Central memory CD8-positive, alpha-beta T cell (primary cell): ENCODE results near the gene ATP10B.
"Not testable (repeated sequence)": the region's sequence is repeated elsewhere in the genome, so short reads cannot be mapped to it uniquely, and the experiment has no call there.

Experiments used
- ATAC-seq: fragments of 150-1000 bp; cut with Tn5 transposase; replicated peaks from 2 replicates; pipeline ENCODE4 v1.10.0; 2022; ENCODE audit warnings: mild to moderate bottlenecking, moderate FRiP score, moderate number of reproducible peaks; ENCODE audit not compliant: poor library complexity, severe bottlenecking; ENCODE audit errors: extremely low read depth
- DNase-seq, 2 donors: peaks; one replicate each; pipeline ENCODE4 v3.0.0; 2021; ENCODE audit warnings: low spot score in 2 of 2
- H3K27ac Mint-ChIP-seq: one replicate; pipeline ENCODE4 v1.8.0; 2022; ENCODE audit warnings: low read depth, mild to moderate bottlenecking, moderate library complexity, mixed read lengths
- H3K27me3 Mint-ChIP-seq: one replicate; pipeline ENCODE4 v1.8.0; 2022; ENCODE audit warnings: mixed read lengths
- H3K36me3 Mint-ChIP-seq: one replicate; pipeline ENCODE4 v1.8.0; 2022; ENCODE audit warnings: mild to moderate bottlenecking, moderate library complexity, mixed read lengths; ENCODE audit not compliant: insufficient read depth
- H3K4me1 Mint-ChIP-seq: one replicate; pipeline ENCODE4 v1.8.0; 2022; ENCODE audit warnings: mixed read lengths
- H3K4me3 Mint-ChIP-seq: one replicate; pipeline ENCODE4 v1.8.0; 2022; ENCODE audit warnings: mild to moderate bottlenecking, moderate library complexity, mixed read lengths
- H3K9me3 Mint-ChIP-seq: one replicate; pipeline ENCODE4 v1.8.0; 2022; ENCODE audit warnings: mixed read lengths

ATP10B gene

GRCh38 chr5:160726721-160727120 is 125.3 kb downstream of the ATP10B start:
- DNase-seq (no peak), ATAC-seq (no peak)
- Mint-ChIP-seq H3K36me3 (no peaks in the 10 kb centered on the region), H3K4me1 (no peaks in the 10 kb centered on the region), H3K4me3 (no peak overlapping the region), H3K9me3 (no peaks in the 10 kb centered on the region), H3K27me3 (peaks cover 21% of the 10 kb centered on the region), H3K27ac (no peak overlapping the region)

GRCh38 chr5:160720822-160721221 is 131.2 kb downstream of the ATP10B start:
- H3K9me3 Mint-ChIP-seq = no peaks in the 10 kb centered on the region
- H3K4me3 Mint-ChIP-seq = no peak overlapping the region
- ATAC-seq (no peak), DNase-seq (no peak)
- H3K27ac Mint-ChIP-seq = no peak overlapping the region
- peaks cover 15% of the 10 kb centered on the region for H3K27me3 Mint-ChIP-seq
- no peaks in the 10 kb centered on the region for H3K4me1 Mint-ChIP-seq
- no peaks in the 10 kb centered on the region for H3K36me3 Mint-ChIP-seq

GRCh38 chr5:160715508-160715907 is 136.5 kb downstream of the ATP10B start:
- DNase-seq, H3K27ac Mint-ChIP-seq, H3K4me1 Mint-ChIP-seq, H3K4me3 Mint-ChIP-seq, H3K9me3 Mint-ChIP-seq, ATAC-seq, H3K36me3 Mint-ChIP-seq: not testable (repeated sequence)
- H3K27me3 Mint-ChIP-seq = peaks cover 15% of the 10 kb centered on the region

GRCh38 chr5:160703547-160704189 is 148.3 kb downstream of the ATP10B start:
- Mint-ChIP-seq H3K4me3 (no peak overlapping the region), H3K4me1 (no peaks in the 10 kb centered on the region), H3K27ac (no peak overlapping the region), H3K9me3 (no peaks in the 10 kb centered on the region), H3K27me3 (peaks cover 33% of the 10 kb centered on the region), H3K36me3 (no peaks in the 10 kb centered on the region)
- ATAC-seq (no peak), DNase-seq (no peak)

- H3K36me3 Mint-ChIP-seq = no peaks in the 10 kb centered on the region
- no peak overlapping the region for H3K27ac Mint-ChIP-seq
- H3K4me3 Mint-ChIP-seq = no peak overlapping the region
- peaks cover 26% of the 10 kb centered on the region for H3K27me3 Mint-ChIP-seq
- H3K4me1 Mint-ChIP-seq = no peaks in the 10 kb centered on the region
- ATAC-seq (no peak), DNase-seq (no peak)
- no peaks in the 10 kb centered on the region for H3K9me3 Mint-ChIP-seq
Measured at GRCh38 chr5:160702934-160703333, 149.1 kb downstream of the ATP10B start.

GRCh38 chr5:160702311-160702803 is 149.7 kb downstream of the ATP10B start:
- Mint-ChIP-seq H3K36me3 (no peaks in the 10 kb centered on the region), H3K9me3 (no peaks in the 10 kb centered on the region), H3K27ac (no peak overlapping the region), H3K27me3 (peaks cover 25% of the 10 kb centered on the region), H3K4me1 (no peaks in the 10 kb centered on the region), H3K4me3 (no peak overlapping the region)
- no peak for DNase-seq
- no peak for ATAC-seq

- DNase-seq = no peak
- Mint-ChIP-seq H3K27ac (no peak overlapping the region), H3K36me3 (no peaks in the 10 kb centered on the region), H3K27me3 (peaks cover 25% of the 10 kb centered on the region), H3K4me1 (no peaks in the 10 kb centered on the region), H3K9me3 (no peaks in the 10 kb centered on the region), H3K4me3 (no peak overlapping the region)
- ATAC-seq = no peak
Measured at GRCh38 chr5:160701403-160701802, 150.6 kb downstream of the ATP10B start.

GRCh38 chr5:160699301-160699700 is 152.7 kb downstream of the ATP10B start:
- Mint-ChIP-seq H3K9me3 (no peaks in the 10 kb centered on the region), H3K27me3 (peaks cover 14% of the 10 kb centered on the region), H3K4me1 (no peaks in the 10 kb centered on the region), H3K27ac (no peak overlapping the region), H3K36me3 (no peaks in the 10 kb centered on the region), H3K4me3 (no peak overlapping the region)
- DNase-seq (no peak), ATAC-seq (no peak)

- no peak overlapping the region for H3K27ac Mint-ChIP-seq
- H3K27me3 Mint-ChIP-seq = peaks cover 14% of the 10 kb centered on the region
- no peak for ATAC-seq
Measured at GRCh38 chr5:160697281-160697680, 154.7 kb downstream of the ATP10B start.

GRCh38 chr5:160694896-160695295 is 157.1 kb downstream of the ATP10B start:
- no peaks in the 10 kb centered on the region for H3K9me3 Mint-ChIP-seq
- H3K4me1 Mint-ChIP-seq = no peaks in the 10 kb centered on the region
- peaks cover 2% of the 10 kb centered on the region for H3K36me3 Mint-ChIP-seq
- no peak overlapping the region for H3K27ac Mint-ChIP-seq
- ATAC-seq (no peak), DNase-seq (no peak)
- H3K4me3 Mint-ChIP-seq = no peak overlapping the region
- H3K27me3 Mint-ChIP-seq = peaks cover 6% of the 10 kb centered on the region

More at GRCh38 chr5:160697281-160697680, 154.7 kb downstream of the ATP10B start:
- Mint-ChIP-seq H3K9me3 (no peaks in the 10 kb centered on the region), H3K4me1 (no peaks in the 10 kb centered on the region), H3K4me3 (no peak overlapping the region), H3K36me3 (peaks cover 2% of the 10 kb centered on the region)
- DNase-seq = no peak

GRCh38 chr5:160693831-160694465 is 158.1 kb downstream of the ATP10B start:
- Mint-ChIP-seq H3K9me3 (no peaks in the 10 kb centered on the region), H3K4me1 (no peaks in the 10 kb centered on the region), H3K27ac (no peak overlapping the region), H3K27me3 (peaks cover 8% of the 10 kb centered on the region), H3K4me3 (no peak overlapping the region), H3K36me3 (peaks cover 2% of the 10 kb centered on the region)
- ATAC-seq = no peak
- no peak for DNase-seq

- Mint-ChIP-seq H3K4me1 (no peaks in the 10 kb centered on the region), H3K27me3 (peaks cover 25% of the 10 kb centered on the region), H3K4me3 (no peak overlapping the region), H3K9me3 (no peaks in the 10 kb centered on the region), H3K27ac (no peak overlapping the region), H3K36me3 (peaks cover 2% of the 10 kb centered on the region)
- ATAC-seq (no peak), DNase-seq (no peak)
Measured at GRCh38 chr5:160692271-160692670, 159.7 kb downstream of the ATP10B start.

- Mint-ChIP-seq H3K9me3 (no peaks in the 10 kb centered on the region), H3K27me3 (peaks cover 40% of the 10 kb centered on the region), H3K27ac (no peak overlapping the region), H3K4me1 (no peaks in the 10 kb centered on the region), H3K36me3 (no peaks in the 10 kb centered on the region), H3K4me3 (no peak overlapping the region)
- no peak for ATAC-seq
- no peak for DNase-seq
Measured at GRCh38 chr5:160685695-160686094, 166.3 kb downstream of the ATP10B start.
